Measurements from ENCODE around the gene TMEM41B. TPM values are rescaled to one million over a fixed set of nuclear protein-coding genes. Genes with fewer than 3 reads are reported as not detected.
"Not testable (repeated sequence)": the region's sequence is repeated elsewhere in the genome, so short reads cannot be mapped to it uniquely, and the experiment has no call there.

The TMEM41B gene
- total RNA-seq, 1 donor from 2014 or later, result 18.9 TPM

DNA sequence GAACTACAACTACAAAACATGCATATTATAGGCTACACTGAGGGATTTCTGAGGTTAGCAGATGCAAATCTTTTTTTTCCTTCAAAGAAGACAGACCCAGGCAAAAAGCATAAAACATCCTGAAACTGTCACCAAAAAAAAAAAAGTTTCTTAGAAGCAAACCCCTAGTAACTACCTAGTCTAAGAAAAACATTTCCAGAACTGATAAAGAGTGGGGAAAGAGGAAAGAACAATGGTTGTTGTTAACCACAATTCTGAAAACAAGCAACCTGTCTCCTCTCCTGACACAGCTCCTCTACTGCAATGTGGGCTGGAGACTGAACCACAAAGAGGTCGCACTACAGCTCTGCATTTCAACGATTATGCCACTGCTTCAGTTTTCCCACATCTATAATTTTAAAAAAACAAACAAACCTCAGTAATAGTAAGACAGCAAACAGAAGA is 64.2 kb downstream of the TMEM41B start:
- no peaks in the 10 kb centered on the region for H3K36me3 ChIP-seq
- peaks cover 25% of the 10 kb centered on the region for H3K4me1 ChIP-seq
- TF ChIP-seq, protein P1, sequence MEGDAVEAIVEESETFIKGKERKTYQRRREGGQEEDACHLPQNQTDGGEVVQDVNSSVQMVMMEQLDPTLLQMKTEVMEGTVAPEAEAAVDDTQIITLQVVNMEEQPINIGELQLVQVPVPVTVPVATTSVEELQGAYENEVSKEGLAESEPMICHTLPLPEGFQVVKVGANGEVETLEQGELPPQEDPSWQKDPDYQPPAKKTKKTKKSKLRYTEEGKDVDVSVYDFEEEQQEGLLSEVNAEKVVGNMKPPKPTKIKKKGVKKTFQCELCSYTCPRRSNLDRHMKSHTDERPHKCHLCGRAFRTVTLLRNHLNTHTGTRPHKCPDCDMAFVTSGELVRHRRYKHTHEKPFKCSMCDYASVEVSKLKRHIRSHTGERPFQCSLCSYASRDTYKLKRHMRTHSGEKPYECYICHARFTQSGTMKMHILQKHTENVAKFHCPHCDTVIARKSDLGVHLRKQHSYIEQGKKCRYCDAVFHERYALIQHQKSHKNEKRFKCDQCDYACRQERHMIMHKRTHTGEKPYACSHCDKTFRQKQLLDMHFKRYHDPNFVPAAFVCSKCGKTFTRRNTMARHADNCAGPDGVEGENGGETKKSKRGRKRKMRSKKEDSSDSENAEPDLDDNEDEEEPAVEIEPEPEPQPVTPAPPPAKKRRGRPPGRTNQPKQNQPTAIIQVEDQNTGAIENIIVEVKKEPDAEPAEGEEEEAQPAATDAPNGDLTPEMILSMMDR (IDR thresholded peaks at IDR 0.05), result no peak
- TF ChIP-seq POLR2A (IDR thresholded peaks at IDR 0.05), result no peak
- no peak for TF ChIP-seq POLR2AphosphoS5 (IDR thresholded peaks at IDR 0.05; ENCODE audit: insufficient read depth in 1 of 2, low read depth in 1 of 2)
- H3K27me3 ChIP-seq, result no peaks in the 10 kb centered on the region
- no peak overlapping the region for H3K4me3 ChIP-seq
- no peak overlapping the region for H3K27ac ChIP-seq
- intact Hi-C loops (cut with DNase I), result no loop called here
- DNase-seq (ENCODE audit: extremely low spot score in 2 of 2), result no peak
- H3K9me3 ChIP-seq, result no peaks in the 10 kb centered on the region

DNA sequence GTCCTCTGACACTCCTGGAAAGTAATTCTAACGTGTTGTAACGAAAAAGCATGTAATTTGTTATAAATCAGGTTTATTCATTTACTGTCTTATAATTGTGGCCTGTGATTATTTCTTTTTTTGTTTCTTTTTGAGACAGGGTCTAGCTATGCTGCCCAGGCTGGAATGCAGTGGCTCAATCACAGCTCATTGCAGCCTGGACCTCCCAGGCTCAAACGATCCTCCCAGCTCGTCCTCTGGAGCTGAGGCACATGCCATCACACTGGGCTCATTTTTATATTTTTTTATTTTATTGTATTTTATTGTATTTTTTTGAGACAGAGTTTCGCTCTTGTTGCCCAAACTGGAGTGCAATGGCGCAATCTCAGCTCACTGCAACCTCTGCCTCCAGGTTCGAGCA is 65.1 kb downstream of the TMEM41B start:
- DNase-seq (ENCODE audit: extremely low spot score in 2 of 2), result no peak
- Histone ChIP-seq H3K9me3 (no peaks in the 10 kb centered on the region), H3K27me3 (no peaks in the 10 kb centered on the region), H3K4me1 (peaks cover 17% of the 10 kb centered on the region), H3K4me3 (no peak overlapping the region), H3K27ac (no peak overlapping the region), H3K36me3 (no peaks in the 10 kb centered on the region)
- intact Hi-C loops (cut with DNase I), result no loop called here
- TF ChIP-seq, protein P1 (IDR thresholded peaks at IDR 0.05), result no peak
- no peak for TF ChIP-seq POLR2AphosphoS5 (IDR thresholded peaks at IDR 0.05; ENCODE audit: insufficient read depth in 1 of 2, low read depth in 1 of 2)
- TF ChIP-seq POLR2A (IDR thresholded peaks at IDR 0.05), result no peak

- H3K4me3 ChIP-seq, result no peak overlapping the region
- H3K27me3 ChIP-seq, result no peaks in the 10 kb centered on the region
- H3K9me3 ChIP-seq, result no peaks in the 10 kb centered on the region
- H3K4me1 ChIP-seq, result peaks cover 7% of the 10 kb centered on the region
- TF ChIP-seq, protein P1 (IDR thresholded peaks at IDR 0.05), result no peak
- no peak for TF ChIP-seq POLR2A (IDR thresholded peaks at IDR 0.05)
- no peak for TF ChIP-seq POLR2AphosphoS5 (IDR thresholded peaks at IDR 0.05; ENCODE audit: insufficient read depth in 1 of 2, low read depth in 1 of 2)
- DNase-seq (ENCODE audit: extremely low spot score in 2 of 2), result no peak
- no peaks in the 10 kb centered on the region for H3K36me3 ChIP-seq
- H3K27ac ChIP-seq, result no peak overlapping the region
- intact Hi-C loops (cut with DNase I), result no loop called here
Observed at GRCh38 chr11:9247863-9248262, 66.5 kb downstream of the TMEM41B start.

- H3K4me3 ChIP-seq; H3K27me3 ChIP-seq; H3K9me3 ChIP-seq; intact Hi-C loops (cut with DNase I); H3K36me3 ChIP-seq; H3K4me1 ChIP-seq; H3K27ac ChIP-seq; DNase-seq (ENCODE audit: extremely low spot score in 2 of 2): not testable (repeated sequence)
Observed at GRCh38 chr11:9236242-9236641, 78.2 kb downstream of the TMEM41B start.

- intact Hi-C loops (cut with DNase I), result no loop called here
- H3K9me3 ChIP-seq, result no peaks in the 10 kb centered on the region
- TF ChIP-seq POLR2AphosphoS5 (IDR thresholded peaks at IDR 0.05; ENCODE audit: insufficient read depth in 1 of 2, low read depth in 1 of 2) (no peak), POLR2A (IDR thresholded peaks at IDR 0.05) (no peak)
- TF ChIP-seq, protein P1 (IDR thresholded peaks at IDR 0.05), result no peak
- no peak for DNase-seq (ENCODE audit: extremely low spot score in 2 of 2)
- no peak overlapping the region for H3K4me3 ChIP-seq
- H3K27me3 ChIP-seq, result no peaks in the 10 kb centered on the region
- no peak overlapping the region for H3K27ac ChIP-seq
- no peaks in the 10 kb centered on the region for H3K36me3 ChIP-seq
- peaks cover 33% of the 10 kb centered on the region for H3K4me1 ChIP-seq
Observed at GRCh38 chr11:9232482-9232881, 81.9 kb downstream of the TMEM41B start.

DNA sequence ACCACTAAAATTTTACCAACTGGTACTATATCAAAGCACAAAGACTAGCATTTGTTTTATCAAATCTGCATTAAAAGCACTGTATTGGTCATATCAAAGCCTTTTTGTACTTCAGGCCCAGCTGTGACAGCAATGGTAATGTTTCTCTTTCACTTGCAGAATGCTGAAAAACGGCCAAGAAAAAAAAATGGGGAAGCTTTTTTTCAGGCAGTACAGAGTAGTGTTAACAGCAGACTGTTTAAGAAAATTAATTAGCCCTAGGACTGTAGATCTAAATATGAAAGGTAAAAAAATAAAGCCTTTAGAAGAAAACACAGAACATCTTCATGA is 82.6 kb downstream of the TMEM41B start:
- intact Hi-C loops (cut with DNase I), result no loop called here
- H3K27ac ChIP-seq, result peak overlapping the region; percentile 38
- peaks cover 33% of the 10 kb centered on the region for H3K4me1 ChIP-seq
- TF ChIP-seq POLR2AphosphoS5 (IDR thresholded peaks at IDR 0.05; ENCODE audit: insufficient read depth in 1 of 2, low read depth in 1 of 2), result no peak
- H3K9me3 ChIP-seq, result no peaks in the 10 kb centered on the region
- H3K27me3 ChIP-seq, result no peaks in the 10 kb centered on the region
- no peaks in the 10 kb centered on the region for H3K36me3 ChIP-seq
- peak overlapping the region in 1 of 2 donors; percentile 28 for H3K4me3 ChIP-seq
- no peak for DNase-seq (ENCODE audit: extremely low spot score in 2 of 2)

Small RNA genes within 50 kb of the gene (small RNA-seq; reads per million reads assigned to genes)
- not detected for gene RF00017

Other genes starting within 250 kb of the TMEM41B start
- 36.3 TPM for gene SCUBE2, start 223.0 kb downstream of the TMEM41B start, total RNA-seq
- gene DENND5A, start 49.2 kb downstream of the TMEM41B start, total RNA-seq, result 82.0 TPM
- 64.8 TPM for gene IPO7, start 70.1 kb upstream of the TMEM41B start, total RNA-seq
- 36.6 TPM for gene ZNF143, start 146.4 kb upstream of the TMEM41B start, total RNA-seq